Prostate gland (tissue), 2 donors: ENCODE data around the gene LGI4.

Experiments used
- POLR2A ChIP-seq: fragments of 450-650 bp; IDR thresholded peaks from one replicate; pipeline ENCODE4 v1.6.1; 2016; ENCODE audit warnings: antibody characterized with exemption, mild to moderate bottlenecking
- POLR2AphosphoS5 ChIP-seq: sonication (generic); formaldehyde crosslinking; IDR thresholded peaks from one replicate; pipeline ENCODE4 v1.6.1; 2017; ENCODE audit warnings: antibody characterized with exemption
- TF ChIP-seq, protein P1 (sequence below), 4 experiments: fragments of 200-600 bp in 2 of 4; fragments of 450-650 bp in 2 of 4; sonication (generic) in 2 of 4; IDR thresholded peaks; 1 replicate in 3 of 4; 2 replicates in 1 of 4; pipeline ENCODE4 v1.5.1; 2016 to 2019; ENCODE audit warnings: antibody characterized with exemption in 4 of 4, mild to moderate bottlenecking in 2 of 4, moderate library complexity in 2 of 4

DNA sequence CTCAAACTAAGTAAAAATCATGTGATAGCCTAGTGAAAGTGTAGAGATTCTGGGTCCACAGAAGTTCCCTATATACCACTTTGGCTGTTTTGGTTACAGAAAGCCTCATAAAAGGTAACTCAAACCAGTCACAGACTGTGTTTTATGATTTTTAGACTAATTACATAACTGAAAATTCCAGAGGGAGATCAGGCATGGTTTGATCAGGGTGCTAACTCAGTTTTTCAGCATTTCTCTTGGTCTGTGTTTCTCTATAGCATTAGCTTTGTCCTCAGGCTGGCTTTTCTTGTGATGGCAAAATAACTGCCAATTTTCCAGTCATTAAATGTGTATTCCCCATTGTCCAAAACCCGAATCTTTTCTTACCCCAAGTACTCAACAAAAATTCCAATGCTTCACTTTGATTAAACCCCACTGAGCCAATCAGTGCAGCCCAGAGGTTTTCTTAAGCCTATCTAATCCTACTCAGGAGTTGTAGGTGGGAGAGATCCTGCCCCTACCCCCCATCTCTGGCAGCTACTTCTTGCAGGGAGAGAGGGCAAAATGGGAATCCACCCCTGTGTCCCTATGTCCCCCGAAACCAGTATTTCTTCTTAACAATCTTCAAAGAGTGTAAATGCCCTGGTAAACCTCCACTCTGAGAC, 27.8 kb downstream of the LGI4 start:
- TF ChIP-seq POLR2AphosphoS5 (no peak), POLR2A (no peak)
- TF ChIP-seq, protein P1, sequence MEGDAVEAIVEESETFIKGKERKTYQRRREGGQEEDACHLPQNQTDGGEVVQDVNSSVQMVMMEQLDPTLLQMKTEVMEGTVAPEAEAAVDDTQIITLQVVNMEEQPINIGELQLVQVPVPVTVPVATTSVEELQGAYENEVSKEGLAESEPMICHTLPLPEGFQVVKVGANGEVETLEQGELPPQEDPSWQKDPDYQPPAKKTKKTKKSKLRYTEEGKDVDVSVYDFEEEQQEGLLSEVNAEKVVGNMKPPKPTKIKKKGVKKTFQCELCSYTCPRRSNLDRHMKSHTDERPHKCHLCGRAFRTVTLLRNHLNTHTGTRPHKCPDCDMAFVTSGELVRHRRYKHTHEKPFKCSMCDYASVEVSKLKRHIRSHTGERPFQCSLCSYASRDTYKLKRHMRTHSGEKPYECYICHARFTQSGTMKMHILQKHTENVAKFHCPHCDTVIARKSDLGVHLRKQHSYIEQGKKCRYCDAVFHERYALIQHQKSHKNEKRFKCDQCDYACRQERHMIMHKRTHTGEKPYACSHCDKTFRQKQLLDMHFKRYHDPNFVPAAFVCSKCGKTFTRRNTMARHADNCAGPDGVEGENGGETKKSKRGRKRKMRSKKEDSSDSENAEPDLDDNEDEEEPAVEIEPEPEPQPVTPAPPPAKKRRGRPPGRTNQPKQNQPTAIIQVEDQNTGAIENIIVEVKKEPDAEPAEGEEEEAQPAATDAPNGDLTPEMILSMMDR (IDR thresholded peaks at IDR 0.05): no peak
